ENCODE data around the gene NR3C2. TPM values are rescaled to one million over a fixed set of nuclear protein-coding genes. Genes with fewer than 3 reads are reported as not detected.
A peak's percentile ranks its signal among the peaks of the same experiment; 100 is the strongest.

NR3C2 gene
- total and polyA plus RNA-seq, 2 of the 4 experiments (the other 2 are of a cell fraction): 1.1 to 2.3 TPM

- Histone ChIP-seq H3K4me3 (ENCODE audit: insufficient read depth, low read depth, low read length) (no peak overlapping the region), H3K79me1 (ENCODE audit: low read depth in 1 of 2, low read length in 2 of 2) (no peaks in the 10 kb centered on the region), H4K20me1 (ENCODE audit: insufficient read depth, low read length) (no peaks in the 10 kb centered on the region), H2BK20ac (ENCODE audit: low read depth, low read length) (no peak overlapping the region), H4K8ac (ENCODE audit: low read depth in 2 of 2, low read length in 2 of 2) (no peak overlapping the region), H3K36me3 (ENCODE audit: control insufficient read depth, insufficient read depth, low read length) (no peaks in the 10 kb centered on the region), H3K9me1 (ENCODE audit: insufficient read depth, low read length) (no peaks in the 10 kb centered on the region), H2AK9ac (replicated peaks; ENCODE audit: low read depth, low read length, poor library complexity) (no peak overlapping the region), H2BK15ac (ENCODE audit: low read depth, low read length) (no peak overlapping the region), H2AK5ac (ENCODE audit: low read depth, low read length) (no peak overlapping the region), H3K9ac (ENCODE audit: low read depth, low read length) (no peak overlapping the region), H2BK5ac (ENCODE audit: low read depth, low read length, poor library complexity, severe bottlenecking) (no peak overlapping the region), H3K9me3 (ENCODE audit: control insufficient read depth, insufficient read depth, low read length) (no peaks in the 10 kb centered on the region), H3K14ac (replicated peaks; ENCODE audit: low read depth, low read length) (no peak overlapping the region), H4K5ac (ENCODE audit: low read depth, low read length) (no peak overlapping the region), H3K4me2 (ENCODE audit: low read depth, low read length) (no peak overlapping the region), H2AFZ (replicated peaks; ENCODE audit: low read length, poor library complexity) (no peak overlapping the region), H3K27me3 (ENCODE audit: control insufficient read depth, insufficient read depth, low read length) (no peaks in the 10 kb centered on the region), H3K23ac (ENCODE audit: low read depth, low read length) (no peak overlapping the region), H3K18ac (ENCODE audit: low read depth, low read length) (no peak overlapping the region), H3K56ac (ENCODE audit: extremely low read depth, insufficient read depth, low read length) (no peak overlapping the region), H3K4ac (ENCODE audit: low read depth, low read length) (no peak overlapping the region), H3K27ac (ENCODE audit: insufficient read depth, low read length) (no peak overlapping the region), H3K4me1 (ENCODE audit: control insufficient read depth, insufficient read depth, low read length) (no peaks in the 10 kb centered on the region), H2BK120ac (ENCODE audit: low read depth, low read length) (no peak overlapping the region), H4K91ac (ENCODE audit: insufficient read depth, low read depth, low read length) (no peak overlapping the region)
- CTCF ChIA-PET: no interaction called here
- ATAC-seq (ENCODE audit: low read depth): peak; percentile 62; the same call in 1 of the 2 replicates
- DNase-seq: peak; percentile 55
- no peak for TF ChIP-seq USF2 (IDR thresholded peaks at IDR 0.05; ENCODE audit: low read depth, low read length)
- TF ChIP-seq RCOR1 (IDR thresholded peaks at IDR 0.05; ENCODE audit: insufficient replicate concordance, low read length): no peak
- TF ChIP-seq CTCF (conservative IDR thresholded peaks at IDR 0.05; ENCODE audit: low read depth, low read length): no peak
- no peak for TF ChIP-seq FOS (IDR thresholded peaks at IDR 0.05; ENCODE audit: low read depth, low read length)
- TF ChIP-seq CEBPB (IDR thresholded peaks at IDR 0.05; ENCODE audit: low read depth, low read length): no peak
- TF ChIP-seq, protein P1, sequence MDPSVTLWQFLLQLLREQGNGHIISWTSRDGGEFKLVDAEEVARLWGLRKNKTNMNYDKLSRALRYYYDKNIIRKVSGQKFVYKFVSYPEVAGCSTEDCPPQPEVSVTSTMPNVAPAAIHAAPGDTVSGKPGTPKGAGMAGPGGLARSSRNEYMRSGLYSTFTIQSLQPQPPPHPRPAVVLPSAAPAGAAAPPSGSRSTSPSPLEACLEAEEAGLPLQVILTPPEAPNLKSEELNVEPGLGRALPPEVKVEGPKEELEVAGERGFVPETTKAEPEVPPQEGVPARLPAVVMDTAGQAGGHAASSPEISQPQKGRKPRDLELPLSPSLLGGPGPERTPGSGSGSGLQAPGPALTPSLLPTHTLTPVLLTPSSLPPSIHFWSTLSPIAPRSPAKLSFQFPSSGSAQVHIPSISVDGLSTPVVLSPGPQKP (IDR thresholded peaks at IDR 0.05; ENCODE audit: borderline replicate concordance, low read depth, low read length): no peak
- no peak for TF ChIP-seq BHLHE40 (IDR thresholded peaks at IDR 0.05; ENCODE audit: low read depth, low read length)
- TF ChIP-seq CHD1 (IDR thresholded peaks at IDR 0.05; ENCODE audit: low read depth, low read length): no peak
- TF ChIP-seq POLR2A (IDR thresholded peaks at IDR 0.05; ENCODE audit: low read depth, low read length): no peak
- no peak for TF ChIP-seq MAFK (IDR thresholded peaks at IDR 0.05; ENCODE audit: low read depth, low read length)
- TF ChIP-seq MAZ (IDR thresholded peaks at IDR 0.05; ENCODE audit: borderline replicate concordance, low read depth, low read length): no peak
- TF ChIP-seq RAD21 (IDR thresholded peaks at IDR 0.05; ENCODE audit: low read length): no peak
- TF ChIP-seq RFX5 (IDR thresholded peaks at IDR 0.05; ENCODE audit: low read depth, low read length): no peak
- no peak for TF ChIP-seq NFE2L2 (IDR thresholded peaks at IDR 0.05; ENCODE audit: low read depth, low read length)
- TF ChIP-seq MXI1 (IDR thresholded peaks at IDR 0.05; ENCODE audit: borderline replicate concordance, low read depth, low read length): no peak
- no peak for TF ChIP-seq SMC3 (IDR thresholded peaks at IDR 0.05; ENCODE audit: low read depth, low read length)
- in situ Hi-C loops (cut with MboI; ENCODE audit: low sequenced_read_pairs) (no loop called here), dilution Hi-C loops (cut with HindIII; ENCODE audit: low sequenced_read_pairs, unreplicated experiment) (no loop called here), intact Hi-C loops (cut with micrococcal nuclease) (no loop called here)
- POLR2A ChIA-PET (ENCODE audit: unreplicated experiment): no interaction called here
- no TSS peak for BruUV-seq (replicated peaks)
- no CpG with 5 or more reads among the region's 4 CpGs for WGBS, 2 experiments (ENCODE audit: extremely low coverage in 2 of 2, insufficient read length in 1 of 2)
These were observed 329.8 kb downstream of the NR3C2 start for GRCh38 chr4:148112231-148112982.

Measured in IMR-90 (cell line).